Tibial artery (tissue), 4 donors: Measurements from ENCODE around the gene SEPTIN8.

Experiments used
- DNase-seq, 2 donors: peaks; one replicate each; pipeline ENCODE4 v3.0.0-alpha.2; 2019
- H3K27ac ChIP-seq, 2 donors: fragments of 200-600 bp; sonication (generic) in 1 of 2; 1 replicate in 1 of 2; 2 replicates in 1 of 2; pipeline ENCODE4 v1.5.1; 2018 to 2019; ENCODE audit warnings: mild to moderate bottlenecking in 1 of 2
- H3K27me3 ChIP-seq, 2 donors: fragments of 200-600 bp; sonication (generic) in 1 of 2; one replicate each; pipeline versions ENCODE4 v1.5.1 to v1.6.0; 2016 to 2019
- H3K36me3 ChIP-seq, 3 donors: fragments of 200-600 bp; sonication (generic) in 2 of 3; one replicate each; pipeline ENCODE4 v1.5.1; 2016 to 2019; ENCODE audit warnings: mild to moderate bottlenecking in 2 of 3
- H3K4me1 ChIP-seq, 4 donors: fragments of 200-600 bp; sonication (generic) in 2 of 4; 1 replicate in 3 of 4; 2 replicates in 1 of 4; pipeline ENCODE4 v1.5.1; 2016 to 2019
- H3K4me3 ChIP-seq, 2 donors: fragments of 200-600 bp; sonication (generic) in 1 of 2; 1 replicate in 1 of 2; 2 replicates in 1 of 2; pipeline ENCODE4 v1.5.1; 2018 to 2019; ENCODE audit warnings: mild to moderate bottlenecking in 2 of 2
- H3K9me3 ChIP-seq, 3 donors: fragments of 200-600 bp; sonication (generic) in 1 of 3; one replicate each; pipeline ENCODE4 v1.5.1; 2016 to 2019
- CTCF ChIP-seq, 2 experiments: fragments of 200-600 bp in 1 of 2; fragments of 450-650 bp in 1 of 2; IDR thresholded peaks; one replicate each; pipeline ENCODE4 v1.5.1; 2017 to 2019; ENCODE audit warnings: antibody characterized with exemption in 2 of 2, mild to moderate bottlenecking in 1 of 2, moderate library complexity in 1 of 2
- intact Hi-C: fragments of 100-400 bp; cut with DNase I; formaldehyde crosslinking; loops from one replicate; pipeline ENCODE4 v1.15.0; 2023; ENCODE audit warnings: low total_unique reads

The SEPTIN8 gene

GRCh38 chr5:132802044-132802684 lies 25.1 kb upstream of the SEPTIN8 start:
- intact Hi-C loops = no loop called here
- Histone ChIP-seq H3K4me3 (no peak overlapping the region), H3K36me3 (no peaks in the 10 kb centered on the region), H3K27me3 (peaks cover 0 to 11% of the 10 kb centered on the region in 2 donors), H3K9me3 (no peaks in the 10 kb centered on the region), H3K27ac (no peak overlapping the region), H3K4me1 (no peaks in the 10 kb centered on the region)
- no peak for DNase-seq
- TF ChIP-seq CTCF (IDR thresholded peaks at IDR 0.05) = no peak

GRCh38 chr5:132800545-132800944 lies 23.5 kb upstream of the SEPTIN8 start:
- no peak for DNase-seq
- H3K27me3 ChIP-seq = peaks cover 0 to 11% of the 10 kb centered on the region in 2 donors
- H3K9me3 ChIP-seq = no peaks in the 10 kb centered on the region
- intact Hi-C loops = no loop called here
- H3K4me1 ChIP-seq = no peaks in the 10 kb centered on the region
- no peak overlapping the region for H3K27ac ChIP-seq
- H3K36me3 ChIP-seq = no peaks in the 10 kb centered on the region
- H3K4me3 ChIP-seq = no peak overlapping the region
- no peak for TF ChIP-seq CTCF (IDR thresholded peaks at IDR 0.05)

- DNase-seq = no peak
- Histone ChIP-seq H3K4me3 (no peak overlapping the region), H3K4me1 (no peaks in the 10 kb centered on the region), H3K36me3 (no peaks in the 10 kb centered on the region), H3K27ac (no peak overlapping the region), H3K9me3 (no peaks in the 10 kb centered on the region), H3K27me3 (peaks cover 0 to 12% of the 10 kb centered on the region in 2 donors)
- intact Hi-C loops = no loop called here
- no peak for TF ChIP-seq CTCF (IDR thresholded peaks at IDR 0.05)
Measured at GRCh38 chr5:132799392-132799791, 22.4 kb upstream of the SEPTIN8 start.

GRCh38 chr5:132797651-132798050 lies 20.6 kb upstream of the SEPTIN8 start:
- Histone ChIP-seq H3K4me1 (no peaks in the 10 kb centered on the region), H3K27ac (no peak overlapping the region), H3K9me3 (no peaks in the 10 kb centered on the region), H3K36me3 (no peaks in the 10 kb centered on the region), H3K4me3 (no peak overlapping the region), H3K27me3 (peaks cover 0 to 8% of the 10 kb centered on the region in 2 donors)
- DNase-seq = no peak
- TF ChIP-seq CTCF (IDR thresholded peaks at IDR 0.05) = no peak
- intact Hi-C loops = no loop called here

GRCh38 chr5:132791026-132791425 lies 14.0 kb upstream of the SEPTIN8 start:
- intact Hi-C loops = no loop called here
- no peak overlapping the region for H3K27ac ChIP-seq
- no peak for TF ChIP-seq CTCF (IDR thresholded peaks at IDR 0.05)
- no peaks in the 10 kb centered on the region for H3K9me3 ChIP-seq
- peaks cover 0 to 3% of the 10 kb centered on the region in 2 donors for H3K27me3 ChIP-seq
- H3K36me3 ChIP-seq = no peaks in the 10 kb centered on the region
- no peak overlapping the region for H3K4me3 ChIP-seq
- no peak for DNase-seq
- H3K4me1 ChIP-seq = peaks cover 0 to 4% (median 0%) of the 10 kb centered on the region in 4 donors
